ENCODE measurements around the gene GABRB1. TPM values are rescaled to one million over a fixed set of nuclear protein-coding genes. Genes with fewer than 3 reads are reported as not detected.

The GABRB1 gene
- total and polyA plus RNA-seq, 2 of the 8 experiments (the other 6 are each of a cell fraction or from before 2014, with no cell fraction given), result 0.22 to 0.38 TPM

- H3K4me3 ChIP-seq (ENCODE audit: extremely low read depth in 1 of 4, insufficient read depth in 2 of 4, low read depth in 3 of 4, low read length in 4 of 4), result no peak overlapping the region
- no peaks in the 10 kb centered on the region for H3K4me1 ChIP-seq (replicated peaks in 1 of 4; ENCODE audit: control insufficient read depth in 3 of 4, insufficient read depth in 4 of 4, low read length in 3 of 4)
- WGBS, 2 experiments (ENCODE audit: extremely low coverage in 1 of 2, insufficient coverage in 1 of 2, insufficient read length in 1 of 2, insufficient replicate concordance in 2 of 2, low coverage in 1 of 2, low lambda C conversion rate in 2 of 2, missing lambda C conversion rate in 1 of 2), result 92% methylated on average over 2 of the region's 2 CpGs; no CpG with 5 or more reads in 1 of the 2 experiments
- no peak overlapping the region for H2BK5ac ChIP-seq (ENCODE audit: low read depth, low read length)
- H2BK15ac ChIP-seq (ENCODE audit: low read length), result no peak overlapping the region
- no peak overlapping the region for H2AFZ ChIP-seq (ENCODE audit: low read length)
- no peak overlapping the region for H2BK12ac ChIP-seq (ENCODE audit: low read depth, low read length)
- no peak overlapping the region for H3K18ac ChIP-seq (ENCODE audit: extremely low read depth, low read length)
- H3K9ac ChIP-seq (replicated peaks in 1 of 4; ENCODE audit: extremely low read depth in 1 of 4, low read depth in 3 of 4, low read length in 3 of 4), result no peak overlapping the region
- no peaks in the 10 kb centered on the region for H3K79me2 ChIP-seq (ENCODE audit: control insufficient read depth in 1 of 2, insufficient read depth in 2 of 2, low read length in 2 of 2)
- H3K4ac ChIP-seq (replicated peaks; ENCODE audit: insufficient read length, low read depth, low read length), result no peak overlapping the region
- H3K23me2 ChIP-seq (ENCODE audit: low read depth, low read length), result no peaks in the 10 kb centered on the region
- no peak overlapping the region for H3K27ac ChIP-seq (ENCODE audit: low read depth, low read length)
- no peaks in the 10 kb centered on the region for H4K20me1 ChIP-seq (replicated peaks in 1 of 2; ENCODE audit: control insufficient read depth in 1 of 2, insufficient read depth in 2 of 2, low read length in 2 of 2)
- no peak overlapping the region for H4K91ac ChIP-seq (replicated peaks; ENCODE audit: insufficient read length, low read length)
- H3K9me3 ChIP-seq (ENCODE audit: insufficient read depth in 2 of 2, low read depth in 1 of 2, low read length in 1 of 2), result no peaks in the 10 kb centered on the region
- no peak overlapping the region for H2BK20ac ChIP-seq (ENCODE audit: low read length)
- H4K5ac ChIP-seq (ENCODE audit: insufficient read length, low read depth, low read length), result no peak overlapping the region
- POLR2A ChIA-PET (ENCODE audit: partially characterized antibody), result interaction anchor here (1.0 kb wide), 1 partner anchor 85 kb away, joined by 4 read pairs; no protein-coding TSS in a partner anchor
- CTCF ChIA-PET (ENCODE audit: partially characterized antibody), result interaction anchor here (0.7 to 0.9 kb wide), 2 partner anchors 71 to 432 kb away, joined by 3 to 4 read pairs; partner anchors contain the start of gene ATP10D
- no peak overlapping the region for H3K14ac ChIP-seq (ENCODE audit: insufficient read length)
- no peak for FAIRE-seq
- no peak overlapping the region for H4K8ac ChIP-seq (ENCODE audit: extremely low read depth, insufficient read depth, low read length)
- no peaks in the 10 kb centered on the region for H3K79me1 ChIP-seq (ENCODE audit: low read depth, low read length)
- H3K56ac ChIP-seq (replicated peaks; ENCODE audit: insufficient read length, low read depth, low read length), result no peak overlapping the region
- no peak overlapping the region for H3K4me2 ChIP-seq (ENCODE audit: insufficient read depth in 1 of 2, low read depth in 2 of 2, low read length in 2 of 2)
- H3K36me3 ChIP-seq (ENCODE audit: control insufficient read depth in 2 of 4, insufficient read depth in 4 of 4, low read length in 3 of 4), result no peaks in the 10 kb centered on the region
- no peak overlapping the region for H2BK120ac ChIP-seq (replicated peaks; ENCODE audit: low read depth, low read length)
- H3K23ac ChIP-seq (ENCODE audit: insufficient read length), result no peak overlapping the region
- H3K27me3 ChIP-seq (replicated peaks in 1 of 4; ENCODE audit: control insufficient read depth in 3 of 4, extremely low read depth in 1 of 4, insufficient read depth in 3 of 4, low read length in 3 of 4), result no peaks in the 10 kb centered on the region
- DNase-seq (ENCODE audit: low read depth in 1 of 2, low spot score in 2 of 2), result no peak
- no peak overlapping the region for H2AK5ac ChIP-seq (ENCODE audit: low read depth, low read length)
- TF ChIP-seq TAF7 (optimal IDR thresholded peaks at IDR 0.05; ENCODE audit: borderline replicate concordance, low read depth, low read length) (no peak), GABPA (IDR thresholded peaks at IDR 0.05; ENCODE audit: borderline replicate concordance, insufficient read depth, low read length) (no peak), TBP (IDR thresholded peaks at IDR 0.05; ENCODE audit: low read depth, low read length) (no peak), BACH1 (IDR thresholded peaks at IDR 0.05; ENCODE audit: low read length) (no peak), EP300 (IDR thresholded peaks at IDR 0.05; ENCODE audit: borderline replicate concordance in 1 of 2, low read depth in 2 of 2, low read length in 2 of 2) (no peak), SP4 (IDR thresholded peaks at IDR 0.05; ENCODE audit: low read length) (no peak)
These were observed 22.1 kb downstream of the GABRB1 start for GRCh38 chr4:47053485-47053884.

Measured in H1 (cell line).